Upper lobe of left lung (tissue), 6 donors: ENCODE measurements around the gene MFRP. TPM values are rescaled to one million over a fixed set of nuclear protein-coding genes. Genes with fewer than 3 reads are reported as not detected.
A peak's percentile ranks its signal among the peaks of the same experiment; 100 is the strongest.

ENCODE experiments used
- ATAC-seq, 2 donors: fragments of 200-7000 bp; cut with Tn5 transposase; one replicate each; pipeline ENCODE4 v1.9.1; 2022; ENCODE audit warnings: mild to moderate bottlenecking in 2 of 2, moderate library complexity in 2 of 2; ENCODE audit not compliant: low FRiP score in 2 of 2
- DNase-seq, 2 donors: peaks; one replicate each; pipeline ENCODE4 v3.0.0-alpha.2; 2019 to 2020
- H3K27ac ChIP-seq, 4 donors: fragments of 200-600 bp; sonication (generic); one replicate each; pipeline ENCODE4 v1.5.1; 2016 to 2019
- H3K27me3 ChIP-seq, 4 donors: fragments of 200-600 bp; sonication (generic); one replicate each; pipeline ENCODE4 v1.5.1; 2017 to 2019
- H3K36me3 ChIP-seq, 4 donors: fragments of 200-600 bp; sonication (generic); one replicate each; pipeline ENCODE4 v1.5.1; 2016 to 2019
- H3K4me1 ChIP-seq, 4 donors: fragments of 200-600 bp; sonication (generic); one replicate each; pipeline ENCODE4 v1.5.1; 2018 to 2019
- H3K4me3 ChIP-seq, 4 donors: fragments of 200-600 bp; sonication (generic); one replicate each; pipeline ENCODE4 v1.5.1; 2017 to 2019; ENCODE audit warnings: mild to moderate bottlenecking in 2 of 4, moderate library complexity in 1 of 4
- H3K9me3 ChIP-seq, 4 donors: fragments of 200-600 bp; sonication (generic); one replicate each; pipeline ENCODE4 v1.5.1; 2018 to 2019
- EP300 ChIP-seq, 4 donors: sonication (generic); formaldehyde crosslinking; IDR thresholded peaks; one replicate each; pipeline ENCODE4 v1.5.1; 2017; ENCODE audit warnings: antibody characterized with exemption in 4 of 4, control low read depth in 2 of 4
- POLR2A ChIP-seq, 4 donors: fragments of 450-650 bp; IDR thresholded peaks; one replicate each; pipeline ENCODE4 v1.5.1; 2016 to 2017; ENCODE audit warnings: antibody characterized with exemption in 4 of 4, mild to moderate bottlenecking in 2 of 4
- POLR2AphosphoS5 ChIP-seq, 2 donors: sonication (generic); formaldehyde crosslinking; IDR thresholded peaks; one replicate each; pipeline ENCODE4 v1.5.1; 2017; ENCODE audit warnings: antibody characterized with exemption in 2 of 2
- WGBS, 2 donors: methylation state at CpG; one replicate each; pipeline ENCODE4 v1.1.5; 2017 to 2018; 5-methylcytosine and 5-hydroxymethylcytosine counted together
- total RNA-seq, 6 donors: library from RNA; depleted of rRNA in 4 of 6; stranded (reverse); fragments of >200 nt in 4 of 6; gene quantifications; one replicate each; pipeline versions ENCODE4 v1.1.0 to v1.2.1, GENCODE V29; 2016 to 2021
- TF ChIP-seq, protein P1 (sequence below), 6 experiments: fragments of 450-650 bp in 4 of 6; fragments of 200-600 bp in 2 of 6; sonication (generic) in 2 of 6; IDR thresholded peaks; one replicate each; pipeline ENCODE4 v1.5.1; 2016 to 2019; ENCODE audit warnings: antibody characterized with exemption in 6 of 6
- donor health status: DM: no; HTN: no; CAD: no; lungs with moderate emphysema.
- donor health status: DM: no; HTN: yes; CAD: no; lungs with severe emphysema.

Gene MFRP
- total RNA-seq, 6 donors from 2014 or later = not detected

DNA sequence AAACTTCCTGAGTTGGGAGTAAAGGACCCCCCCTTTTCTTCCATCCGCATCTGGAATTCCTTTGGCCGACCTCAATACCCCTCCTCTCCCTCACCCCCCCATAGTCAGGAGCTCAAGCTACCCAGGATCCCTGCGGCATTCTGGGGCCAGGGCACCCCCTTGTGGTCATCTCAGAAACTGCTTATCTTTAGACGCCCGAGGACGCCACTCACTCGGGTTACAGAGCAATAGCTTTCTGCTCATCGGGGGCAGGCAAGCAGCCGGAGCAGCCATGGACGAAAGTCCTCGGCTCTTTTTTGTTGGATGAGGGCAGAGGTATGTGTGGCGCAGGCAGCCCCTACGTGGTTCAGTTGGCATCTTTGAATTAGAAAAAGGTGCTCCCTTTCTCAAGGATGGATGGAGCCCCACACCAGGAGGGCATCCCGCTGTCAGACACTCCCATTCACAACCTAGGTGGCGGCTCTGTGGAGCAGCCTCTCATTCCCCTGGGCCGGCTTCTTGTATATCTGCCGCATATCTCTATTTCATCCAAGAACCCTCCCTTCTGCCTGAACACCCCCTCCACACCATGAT lies 8.1 kb downstream of the MFRP start:
- WGBS, 2 donors = 15 to 17% methylated on average over 14 to 17 of the region's 17 CpGs
- H3K4me3 ChIP-seq = peak overlapping the region in 3 of 4 donors; percentile 8 to 65 (median 45)
- ATAC-seq (peak; percentile 56 to 60), DNase-seq (peak in 1 of 2 donors; percentile 77)
- TF ChIP-seq, protein P1, sequence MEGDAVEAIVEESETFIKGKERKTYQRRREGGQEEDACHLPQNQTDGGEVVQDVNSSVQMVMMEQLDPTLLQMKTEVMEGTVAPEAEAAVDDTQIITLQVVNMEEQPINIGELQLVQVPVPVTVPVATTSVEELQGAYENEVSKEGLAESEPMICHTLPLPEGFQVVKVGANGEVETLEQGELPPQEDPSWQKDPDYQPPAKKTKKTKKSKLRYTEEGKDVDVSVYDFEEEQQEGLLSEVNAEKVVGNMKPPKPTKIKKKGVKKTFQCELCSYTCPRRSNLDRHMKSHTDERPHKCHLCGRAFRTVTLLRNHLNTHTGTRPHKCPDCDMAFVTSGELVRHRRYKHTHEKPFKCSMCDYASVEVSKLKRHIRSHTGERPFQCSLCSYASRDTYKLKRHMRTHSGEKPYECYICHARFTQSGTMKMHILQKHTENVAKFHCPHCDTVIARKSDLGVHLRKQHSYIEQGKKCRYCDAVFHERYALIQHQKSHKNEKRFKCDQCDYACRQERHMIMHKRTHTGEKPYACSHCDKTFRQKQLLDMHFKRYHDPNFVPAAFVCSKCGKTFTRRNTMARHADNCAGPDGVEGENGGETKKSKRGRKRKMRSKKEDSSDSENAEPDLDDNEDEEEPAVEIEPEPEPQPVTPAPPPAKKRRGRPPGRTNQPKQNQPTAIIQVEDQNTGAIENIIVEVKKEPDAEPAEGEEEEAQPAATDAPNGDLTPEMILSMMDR (IDR thresholded peaks at IDR 0.05) = peak; percentile 67 to 79 (median 74)
- no peak for TF ChIP-seq EP300 (IDR thresholded peaks at IDR 0.05)
- H3K36me3 ChIP-seq = peaks cover 0 to 6% (median 1%) of the 10 kb centered on the region in 4 donors
- H3K27ac ChIP-seq = peak overlapping the region; percentile 91 to 96 (median 92)
- no peaks in the 10 kb centered on the region for H3K9me3 ChIP-seq
- H3K4me1 ChIP-seq = peaks cover 49 to 70% (median 58%) of the 10 kb centered on the region in 4 donors
- H3K27me3 ChIP-seq = peaks cover 0 to 17% (median 8%) of the 10 kb centered on the region in 4 donors

DNA sequence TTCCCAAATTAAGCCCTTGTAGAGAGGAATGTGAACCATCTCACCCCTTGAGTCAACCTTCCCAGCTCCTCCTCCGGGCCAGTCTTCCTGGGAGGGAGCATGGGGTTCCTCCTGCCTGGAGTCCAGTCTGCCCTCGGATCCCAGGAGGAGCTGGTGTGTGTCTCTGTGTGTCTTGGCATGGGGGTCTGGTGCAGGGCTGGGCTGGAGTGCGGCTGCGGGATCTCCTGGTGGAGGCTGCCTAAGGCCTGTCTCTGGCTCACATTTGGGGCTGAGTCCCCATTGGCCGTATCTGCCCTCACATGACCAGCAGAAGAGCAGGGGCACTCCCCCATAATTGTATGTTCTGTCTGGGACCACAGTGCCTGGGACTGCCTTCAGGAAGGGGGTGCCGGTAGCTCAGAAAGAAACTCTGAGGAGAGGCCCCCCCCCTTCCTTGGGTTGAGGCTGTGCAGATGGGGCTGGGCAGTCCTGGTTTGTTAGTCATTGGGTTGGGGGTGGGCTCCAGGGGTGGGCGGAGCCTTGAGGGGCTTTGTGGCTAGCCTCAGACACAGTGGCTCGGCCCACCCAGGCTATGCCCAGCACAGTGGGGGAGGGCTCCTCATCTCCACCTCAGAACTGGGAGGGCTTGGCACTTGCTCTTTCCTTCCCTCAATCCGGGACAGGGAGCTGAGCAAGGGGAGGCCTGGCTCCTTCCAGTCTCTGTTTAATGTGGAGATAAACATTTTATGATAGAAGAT lies 8.8 kb downstream of the MFRP start:
- Histone ChIP-seq H3K36me3 (peaks cover 0 to 6% (median 1%) of the 10 kb centered on the region in 4 donors), H3K9me3 (no peaks in the 10 kb centered on the region), H3K27me3 (peaks cover 0 to 17% (median 8%) of the 10 kb centered on the region in 4 donors), H3K4me1 (peaks cover 49 to 77% (median 58%) of the 10 kb centered on the region in 4 donors), H3K27ac (peak overlapping the region in 3 of 4 donors; percentile 18 to 96 (median 91)), H3K4me3 (no peak overlapping the region)
- WGBS, 2 donors = 51 to 57% methylated on average over 2 to 9 of the region's 9 CpGs
- peak in 1 of 2 donors; percentile 61 for DNase-seq
- no peak for ATAC-seq
- TF ChIP-seq POLR2AphosphoS5 (IDR thresholded peaks at IDR 0.05) (peak in 1 of 2 donors; percentile 23), POLR2A (IDR thresholded peaks at IDR 0.05) (no peak)

DNA sequence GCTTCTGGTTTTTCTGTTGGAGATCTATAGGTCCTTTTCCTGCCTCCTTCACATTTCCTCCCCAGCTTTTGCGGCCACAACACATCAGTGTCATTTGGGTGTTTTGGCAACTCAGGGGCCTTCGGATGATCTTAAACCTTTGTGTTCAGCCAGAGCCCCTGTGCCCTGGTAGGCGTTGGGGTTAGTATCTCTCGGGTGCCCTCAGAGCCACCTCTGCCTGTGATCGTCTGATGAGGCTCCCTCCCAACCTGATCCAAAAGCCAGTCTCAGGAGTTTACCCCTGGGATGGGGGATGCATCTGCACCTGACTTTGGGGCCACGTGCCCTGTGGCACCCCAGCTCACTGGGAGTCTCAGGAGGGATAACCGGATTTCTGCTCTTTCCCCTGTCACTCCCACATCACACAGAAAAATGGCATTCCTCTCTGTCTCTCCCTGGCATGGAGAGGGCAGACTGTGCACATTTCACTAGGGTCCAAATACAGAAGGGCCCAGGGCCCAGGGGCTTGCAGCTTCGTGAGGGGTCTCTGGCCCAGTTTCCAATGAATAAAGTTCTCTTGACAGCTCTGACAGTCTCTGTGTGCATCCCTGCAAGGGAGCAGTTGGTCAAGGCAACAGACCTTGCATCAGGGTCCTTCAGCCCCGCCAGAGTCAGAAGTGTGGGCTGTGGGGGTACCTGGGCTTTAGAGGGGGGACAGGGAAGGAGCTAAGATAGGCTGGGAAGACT lies 9.6 kb downstream of the MFRP start:
- Histone ChIP-seq H3K4me3 (no peak overlapping the region), H3K4me1 (peaks cover 49 to 78% (median 55%) of the 10 kb centered on the region in 4 donors), H3K9me3 (no peaks in the 10 kb centered on the region), H3K27me3 (peaks cover 0 to 17% (median 8%) of the 10 kb centered on the region in 4 donors), H3K27ac (peak overlapping the region in 1 of 4 donors; percentile 91), H3K36me3 (peaks cover 0 to 6% (median 1%) of the 10 kb centered on the region in 4 donors)
- 85 to 87% methylated on average over 9 of the region's 9 CpGs for WGBS, 2 donors
- ATAC-seq (no peak), DNase-seq (no peak)
- no peak for TF ChIP-seq EP300 (IDR thresholded peaks at IDR 0.05)
- no peak for TF ChIP-seq POLR2A (IDR thresholded peaks at IDR 0.05)
- TF ChIP-seq, protein P1 (IDR thresholded peaks at IDR 0.05) = no peak
- TF ChIP-seq POLR2AphosphoS5 (IDR thresholded peaks at IDR 0.05) = no peak

DNA sequence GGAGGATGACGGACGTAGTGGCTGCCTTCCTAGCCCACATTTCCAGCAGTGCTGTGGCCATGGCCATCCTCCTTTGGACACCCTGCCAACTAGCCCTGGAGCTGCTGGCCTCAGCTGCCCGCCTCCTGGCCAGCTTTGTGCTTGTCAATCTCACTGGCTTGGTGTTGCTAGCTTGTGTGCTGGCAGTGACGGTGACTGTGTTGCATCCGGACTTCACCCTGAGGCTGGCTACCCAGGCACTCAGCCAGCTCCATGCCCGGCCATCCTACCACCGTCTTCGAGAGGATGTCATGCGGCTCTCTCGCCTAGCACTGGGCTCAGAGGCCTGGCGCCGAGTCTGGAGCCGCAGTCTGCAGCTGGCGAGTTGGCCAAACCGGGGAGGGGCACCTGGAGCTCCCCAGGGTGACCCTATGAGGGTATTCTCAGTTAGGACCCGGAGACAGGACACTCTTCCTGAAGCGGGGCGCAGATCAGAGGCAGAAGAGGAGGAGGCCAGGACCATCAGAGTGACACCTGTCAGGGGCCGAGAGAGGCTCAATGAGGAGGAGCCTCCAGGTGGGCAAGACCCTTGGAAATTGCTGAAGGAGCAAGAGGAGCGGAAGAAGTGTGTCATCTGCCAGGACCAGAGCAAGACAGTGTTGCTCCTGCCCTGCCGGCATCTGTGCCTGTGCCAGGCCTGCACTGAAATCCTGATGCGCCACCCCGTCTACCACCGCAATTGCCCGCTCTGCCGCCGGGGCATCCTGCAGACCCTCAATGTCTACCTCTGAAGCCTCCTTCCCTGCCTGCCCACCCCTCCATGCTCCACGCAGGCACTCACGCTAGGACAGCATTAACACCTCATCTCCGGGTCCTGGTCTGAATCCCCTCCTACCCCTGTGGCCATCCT lies 10.6 kb downstream of the MFRP start:
- no peaks in the 10 kb centered on the region for H3K9me3 ChIP-seq
- 82 to 87% methylated on average over 27 to 30 of the region's 30 CpGs for WGBS, 2 donors
- H3K27me3 ChIP-seq = peaks cover 0 to 17% (median 8%) of the 10 kb centered on the region in 4 donors
- no peak overlapping the region for H3K27ac ChIP-seq
- ATAC-seq = no peak
- H3K36me3 ChIP-seq = peaks cover 0 to 6% (median 1%) of the 10 kb centered on the region in 4 donors
- peaks cover 40 to 70% (median 45%) of the 10 kb centered on the region in 4 donors for H3K4me1 ChIP-seq
- DNase-seq = peak in 1 of 2 donors; percentile 62
- TF ChIP-seq EP300 (IDR thresholded peaks at IDR 0.05) (no peak), POLR2AphosphoS5 (IDR thresholded peaks at IDR 0.05) (no peak), POLR2A (IDR thresholded peaks at IDR 0.05) (no peak)
- TF ChIP-seq, protein P1 (IDR thresholded peaks at IDR 0.05) = no peak
- peak overlapping the region in 1 of 4 donors; percentile 83 for H3K4me3 ChIP-seq
